Measurements from ENCODE around the gene PPARD. TPM values are rescaled to one million over a fixed set of nuclear protein-coding genes. Genes with fewer than 3 reads are reported as not detected.

PPARD gene
- total RNA-seq, 1 donor from 2014 or later: 33.8 TPM

- Mint-ChIP-seq H3K4me3 (ENCODE audit: unreplicated experiment) (no peak overlapping the region), H3K4me1 (ENCODE audit: unreplicated experiment) (peaks cover 7% of the 10 kb centered on the region), H3K36me3 (ENCODE audit: unreplicated experiment) (peaks cover 20% of the 10 kb centered on the region), H3K9me3 (ENCODE audit: unreplicated experiment) (no peaks in the 10 kb centered on the region), H3K27me3 (ENCODE audit: unreplicated experiment) (no peaks in the 10 kb centered on the region), H3K27ac (ENCODE audit: unreplicated experiment) (no peak overlapping the region)
- no peak for DNase-seq (ENCODE audit: extremely low spot score, unreplicated experiment)
- no peak for TF ChIP-seq CTCF (IDR thresholded peaks at IDR 0.05)
These were observed 46.6 kb upstream of the PPARD start for GRCh38 chr6:35295521-35296315.

GRCh38 chr6:35296931-35297600, 45.3 kb upstream of the PPARD start:
- Mint-ChIP-seq H3K27me3 (ENCODE audit: unreplicated experiment) (no peaks in the 10 kb centered on the region), H3K4me3 (ENCODE audit: unreplicated experiment) (no peak overlapping the region)
- TF ChIP-seq CTCF (IDR thresholded peaks at IDR 0.05): no peak

GRCh38 chr6:35297601-35298481, 44.5 kb upstream of the PPARD start, which contains the start of gene DEF6:
TSS of gene DEF6 (plus strand) at chr6:35297818. CDS start at chr6:35297857, 39 bp downstream.
- Mint-ChIP-seq H3K27me3 (ENCODE audit: unreplicated experiment) (no peaks in the 10 kb centered on the region), H3K36me3 (ENCODE audit: unreplicated experiment) (peaks cover 13% of the 10 kb centered on the region), H3K4me3 (ENCODE audit: unreplicated experiment) (no peak within 1 kb of the TSS), H3K9me3 (ENCODE audit: unreplicated experiment) (no peaks in the 10 kb centered on the region), H3K4me1 (ENCODE audit: unreplicated experiment) (peaks cover 11% of the 10 kb centered on the region), H3K27ac (ENCODE audit: unreplicated experiment) (no peak within 1 kb of the TSS)
- no peak for DNase-seq (ENCODE audit: extremely low spot score, unreplicated experiment)
- TF ChIP-seq CTCF (IDR thresholded peaks at IDR 0.05): peak; percentile 69

More at GRCh38 chr6:35296931-35297600, 45.3 kb upstream of the PPARD start:
- no peak overlapping the region for H3K27ac Mint-ChIP-seq (ENCODE audit: unreplicated experiment)
- H3K4me1 Mint-ChIP-seq (ENCODE audit: unreplicated experiment): peaks cover 7% of the 10 kb centered on the region
- peaks cover 13% of the 10 kb centered on the region for H3K36me3 Mint-ChIP-seq (ENCODE audit: unreplicated experiment)
- H3K9me3 Mint-ChIP-seq (ENCODE audit: unreplicated experiment): no peaks in the 10 kb centered on the region
- no peak for DNase-seq (ENCODE audit: extremely low spot score, unreplicated experiment)

GRCh38 chr6:35298625-35299140, 43.7 kb upstream of the PPARD start:
- no peak for DNase-seq (ENCODE audit: extremely low spot score, unreplicated experiment)
- no peak for TF ChIP-seq CTCF (IDR thresholded peaks at IDR 0.05)
- H3K27me3 Mint-ChIP-seq (ENCODE audit: unreplicated experiment): no peaks in the 10 kb centered on the region

More at GRCh38 chr6:35298625-35299140, 43.7 kb upstream of the PPARD start:
- H3K4me1 Mint-ChIP-seq (ENCODE audit: unreplicated experiment): peaks cover 17% of the 10 kb centered on the region
- H3K9me3 Mint-ChIP-seq (ENCODE audit: unreplicated experiment): no peaks in the 10 kb centered on the region
- H3K36me3 Mint-ChIP-seq (ENCODE audit: unreplicated experiment): peaks cover 10% of the 10 kb centered on the region
- no peak overlapping the region for H3K27ac Mint-ChIP-seq (ENCODE audit: unreplicated experiment)
- no peak overlapping the region for H3K4me3 Mint-ChIP-seq (ENCODE audit: unreplicated experiment)
